Dendritic cell treated with granulocyte-macrophage colony-stimulating factor and Interleukin-4, amounts not matched to agents 40 ng/mL and 50 ng/mL, for 4 days (primary cell): ENCODE data around the gene MN1.

Experiments
- H3K27ac Mint-ChIP-seq: one replicate; pipeline ENCODE4 v1.8.0; 2022; ENCODE audit warnings: mild to moderate bottlenecking, mixed read lengths
- H3K27me3 Mint-ChIP-seq: one replicate; pipeline ENCODE4 v1.8.0; 2022; ENCODE audit warnings: mild to moderate bottlenecking, mixed read lengths
- H3K36me3 Mint-ChIP-seq: one replicate; pipeline ENCODE4 v1.8.0; 2022; ENCODE audit warnings: low read depth, mixed read lengths
- H3K4me1 Mint-ChIP-seq: one replicate; pipeline ENCODE4 v1.8.0; 2022; ENCODE audit warnings: low read depth, mixed read lengths
- H3K4me3 Mint-ChIP-seq: one replicate; pipeline ENCODE4 v1.8.0; 2022; ENCODE audit warnings: mild to moderate bottlenecking, moderate library complexity, mixed read lengths
- H3K9me3 Mint-ChIP-seq: one replicate; pipeline ENCODE4 v1.8.0; 2022; ENCODE audit warnings: mixed read lengths
- intact Hi-C: fragments of 100-400 bp; cut with micrococcal nuclease; formaldehyde crosslinking; loops from one replicate; pipeline ENCODE4 v1.15.0; 2022

MN1 gene

GRCh38 chr22:27836181-27836580 is 34.6 kb upstream of the MN1 start:
- Mint-ChIP-seq H3K4me3 (no peak overlapping the region), H3K9me3 (no peaks in the 10 kb centered on the region), H3K27me3 (no peaks in the 10 kb centered on the region), H3K27ac (no peak overlapping the region), H3K4me1 (no peaks in the 10 kb centered on the region), H3K36me3 (peaks cover 2% of the 10 kb centered on the region)
- intact Hi-C loops = no loop called here

GRCh38 chr22:27835446-27835845 is 33.9 kb upstream of the MN1 start:
- no peaks in the 10 kb centered on the region for H3K36me3 Mint-ChIP-seq
- no peak overlapping the region for H3K4me3 Mint-ChIP-seq
- no peak overlapping the region for H3K27ac Mint-ChIP-seq

GRCh38 chr22:27834364-27835185 is 33.0 kb upstream of the MN1 start:
- Mint-ChIP-seq H3K4me3 (no peak overlapping the region), H3K27ac (no peak overlapping the region), H3K4me1 (no peaks in the 10 kb centered on the region), H3K27me3 (no peaks in the 10 kb centered on the region), H3K9me3 (no peaks in the 10 kb centered on the region), H3K36me3 (no peaks in the 10 kb centered on the region)
- intact Hi-C loops = no loop called here

More at GRCh38 chr22:27835446-27835845, 33.9 kb upstream of the MN1 start:
- intact Hi-C loops = no loop called here
- Mint-ChIP-seq H3K4me1 (no peaks in the 10 kb centered on the region), H3K9me3 (no peaks in the 10 kb centered on the region), H3K27me3 (no peaks in the 10 kb centered on the region)

GRCh38 chr22:27833803-27834202 is 32.2 kb upstream of the MN1 start:
- H3K27me3 Mint-ChIP-seq = no peaks in the 10 kb centered on the region
- no peak overlapping the region for H3K4me3 Mint-ChIP-seq
- no peaks in the 10 kb centered on the region for H3K36me3 Mint-ChIP-seq
- intact Hi-C loops = no loop called here
- H3K27ac Mint-ChIP-seq = no peak overlapping the region
- no peaks in the 10 kb centered on the region for H3K4me1 Mint-ChIP-seq
- no peaks in the 10 kb centered on the region for H3K9me3 Mint-ChIP-seq

- Mint-ChIP-seq H3K36me3 (no peaks in the 10 kb centered on the region), H3K4me1 (no peaks in the 10 kb centered on the region), H3K4me3 (no peak overlapping the region), H3K27ac (no peak overlapping the region), H3K27me3 (no peaks in the 10 kb centered on the region), H3K9me3 (no peaks in the 10 kb centered on the region)
- intact Hi-C loops = no loop called here
Measured at GRCh38 chr22:27832606-27833005, 31.1 kb upstream of the MN1 start.

GRCh38 chr22:27829620-27830019 is 28.1 kb upstream of the MN1 start:
- Mint-ChIP-seq H3K27me3 (no peaks in the 10 kb centered on the region), H3K9me3 (no peaks in the 10 kb centered on the region), H3K4me1 (no peaks in the 10 kb centered on the region), H3K36me3 (peaks cover 11% of the 10 kb centered on the region), H3K27ac (no peak overlapping the region), H3K4me3 (no peak overlapping the region)
- intact Hi-C loops = no loop called here

GRCh38 chr22:27827604-27828587 is 26.3 kb upstream of the MN1 start:
- H3K27ac Mint-ChIP-seq = no peak overlapping the region
- H3K4me3 Mint-ChIP-seq = no peak overlapping the region
- H3K9me3 Mint-ChIP-seq = no peaks in the 10 kb centered on the region
- peaks cover 11% of the 10 kb centered on the region for H3K36me3 Mint-ChIP-seq
- intact Hi-C loops = no loop called here
- no peaks in the 10 kb centered on the region for H3K27me3 Mint-ChIP-seq
- no peaks in the 10 kb centered on the region for H3K4me1 Mint-ChIP-seq

- peaks cover 11% of the 10 kb centered on the region for H3K36me3 Mint-ChIP-seq
- H3K4me3 Mint-ChIP-seq = no peak overlapping the region
- no peak overlapping the region for H3K27ac Mint-ChIP-seq
- no peaks in the 10 kb centered on the region for H3K27me3 Mint-ChIP-seq
- intact Hi-C loops = no loop called here
- no peaks in the 10 kb centered on the region for H3K9me3 Mint-ChIP-seq
- H3K4me1 Mint-ChIP-seq = no peaks in the 10 kb centered on the region
Measured at GRCh38 chr22:27825174-27825573, 23.6 kb upstream of the MN1 start.

- no peaks in the 10 kb centered on the region for H3K27me3 Mint-ChIP-seq
- H3K4me3 Mint-ChIP-seq = no peak overlapping the region
- no peaks in the 10 kb centered on the region for H3K4me1 Mint-ChIP-seq
- intact Hi-C loops = no loop called here
- peaks cover 11% of the 10 kb centered on the region for H3K36me3 Mint-ChIP-seq
- no peaks in the 10 kb centered on the region for H3K9me3 Mint-ChIP-seq
- no peak overlapping the region for H3K27ac Mint-ChIP-seq
Measured at GRCh38 chr22:27823221-27823620, 21.7 kb upstream of the MN1 start.

GRCh38 chr22:27820896-27821866 is 19.6 kb upstream of the MN1 start:
- no peaks in the 10 kb centered on the region for H3K9me3 Mint-ChIP-seq
- H3K4me1 Mint-ChIP-seq = no peaks in the 10 kb centered on the region
- H3K36me3 Mint-ChIP-seq = peaks cover 11% of the 10 kb centered on the region
- no peak overlapping the region for H3K4me3 Mint-ChIP-seq
- H3K27me3 Mint-ChIP-seq = no peaks in the 10 kb centered on the region
- H3K27ac Mint-ChIP-seq = no peak overlapping the region
- intact Hi-C loops = no loop called here

GRCh38 chr22:27816552-27816951 is 15.0 kb upstream of the MN1 start:
- intact Hi-C loops = no loop called here
- Mint-ChIP-seq H3K4me1 (no peaks in the 10 kb centered on the region), H3K9me3 (no peaks in the 10 kb centered on the region), H3K27ac (no peak overlapping the region), H3K27me3 (no peaks in the 10 kb centered on the region), H3K4me3 (no peak overlapping the region), H3K36me3 (no peaks in the 10 kb centered on the region)

- Mint-ChIP-seq H3K9me3 (no peaks in the 10 kb centered on the region), H3K27ac (no peak overlapping the region), H3K27me3 (no peaks in the 10 kb centered on the region), H3K4me1 (no peaks in the 10 kb centered on the region), H3K4me3 (no peak overlapping the region), H3K36me3 (no peaks in the 10 kb centered on the region)
- intact Hi-C loops = no loop called here
Measured at GRCh38 chr22:27815826-27816530, 14.4 kb upstream of the MN1 start.

- Mint-ChIP-seq H3K27ac (no peak overlapping the region), H3K9me3 (no peaks in the 10 kb centered on the region), H3K4me1 (no peaks in the 10 kb centered on the region), H3K4me3 (no peak overlapping the region), H3K36me3 (no peaks in the 10 kb centered on the region), H3K27me3 (no peaks in the 10 kb centered on the region)
- intact Hi-C loops = no loop called here
Measured at GRCh38 chr22:27814993-27815392, 13.4 kb upstream of the MN1 start.
